ENCODE results near the gene ENAH.
"Not testable (repeated sequence)": the region's sequence is repeated elsewhere in the genome, so short reads cannot be mapped to it uniquely, and the experiment has no call there.

The ENAH gene

DNA sequence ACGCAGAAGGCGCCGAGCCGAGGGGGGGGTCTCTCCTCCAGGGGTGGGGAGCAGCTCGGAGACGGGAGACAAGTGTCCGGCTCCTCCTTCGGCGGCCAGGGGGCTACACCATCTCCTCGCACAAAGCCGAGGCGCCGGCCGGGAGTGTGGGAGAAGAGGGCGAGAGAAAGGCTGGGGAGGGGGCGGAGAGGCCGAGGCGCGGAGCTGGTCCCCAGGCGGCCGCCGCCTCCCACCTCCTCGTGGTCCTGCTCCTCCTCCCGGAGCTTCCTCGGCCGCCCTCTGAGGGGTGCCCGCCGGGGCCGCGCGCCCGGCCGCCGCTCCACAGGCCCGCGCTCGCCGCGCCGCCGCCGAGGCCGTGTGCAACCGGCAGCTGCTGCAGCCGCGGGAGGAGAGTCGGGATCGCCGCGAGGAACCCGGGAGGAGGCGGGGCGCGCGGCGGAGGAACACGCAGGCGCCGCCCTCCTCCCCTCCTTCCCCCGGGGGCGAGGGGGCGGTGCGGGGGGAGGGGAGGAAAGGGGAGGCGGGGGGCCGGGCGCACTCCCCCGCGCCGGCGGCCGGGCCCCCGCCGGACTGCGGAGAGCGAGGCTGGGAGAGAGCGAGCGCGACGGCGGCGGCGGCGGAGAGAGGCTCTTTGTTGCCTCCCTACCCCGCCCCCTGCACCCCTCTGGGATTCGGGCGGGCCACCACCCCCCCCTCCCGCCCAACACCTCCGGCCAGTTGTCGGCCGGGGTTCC, at the start of gene ENAH:
ENAH (minus strand) TSS at position 395 of the 734 bp plus-strand sequence. CDS start 433 bp downstream, outside the sequence.
- no peaks in the 10 kb centered on the region for H3K9me3 ChIP-seq (ENCODE audit: control insufficient read depth in 2 of 2, low read length in 2 of 2)
- peak within 1 kb of the TSS; percentile 84 to 93 for H3K9ac ChIP-seq (ENCODE audit: low read depth in 1 of 2, low read length in 2 of 2)
- H3K27me3 ChIP-seq (ENCODE audit: control insufficient read depth in 2 of 2, insufficient read depth in 2 of 2, low read length in 2 of 2) = peaks cover 0 to 2% of the 10 kb centered on the region in 2 donors
- H3K4me3 ChIP-seq (ENCODE audit: low read length in 2 of 2) = peak within 1 kb of the TSS; percentile 86 to 92
- H3K4me1 ChIP-seq (ENCODE audit: control insufficient read depth in 2 of 2, insufficient read depth in 2 of 2, low read length in 2 of 2) = peaks cover 3 to 11% of the 10 kb centered on the region in 2 donors
- no peaks in the 10 kb centered on the region for H3K36me3 ChIP-seq (ENCODE audit: control insufficient read depth in 2 of 2, insufficient read depth in 2 of 2, low read length in 2 of 2)
- peak within 1 kb of the TSS; percentile 89 to 93 for H3K27ac ChIP-seq (ENCODE audit: low read depth in 2 of 2, low read length in 2 of 2)

DNA sequence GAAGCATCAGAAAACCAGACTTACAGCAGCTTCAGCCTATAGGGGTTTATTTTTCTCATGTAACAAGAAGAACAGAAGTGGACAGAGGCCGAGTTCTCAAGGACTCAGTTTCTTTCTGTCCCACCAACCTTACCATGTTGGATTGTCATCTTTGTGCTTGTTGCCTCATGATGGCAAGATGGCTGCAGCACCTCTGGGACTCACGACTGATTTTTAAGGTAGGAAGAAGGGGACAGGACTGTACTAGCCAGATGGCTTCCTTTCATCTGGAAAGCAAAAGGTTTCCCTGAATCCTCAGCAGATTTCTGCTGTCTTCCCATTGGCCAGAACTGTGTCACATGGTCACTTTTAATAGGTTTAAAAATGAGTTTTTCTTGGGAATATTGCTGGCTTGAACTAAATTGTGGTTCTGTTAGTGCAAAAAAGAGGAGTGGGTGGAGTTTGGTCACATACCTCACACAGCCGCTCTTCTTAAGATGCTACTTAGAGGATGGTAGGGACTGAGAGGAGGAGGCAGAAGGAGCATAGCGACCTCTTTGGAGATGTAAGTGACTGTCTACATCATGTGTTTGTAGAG, 48.1 kb upstream of the ENAH start:
- H3K4me1 ChIP-seq (ENCODE audit: control insufficient read depth in 2 of 2, insufficient read depth in 2 of 2, low read length in 2 of 2) = peaks cover 0 to 3% of the 10 kb centered on the region in 2 donors
- no peaks in the 10 kb centered on the region for H3K36me3 ChIP-seq (ENCODE audit: control insufficient read depth in 2 of 2, insufficient read depth in 2 of 2, low read length in 2 of 2)
- H3K9me3 ChIP-seq (ENCODE audit: control insufficient read depth in 2 of 2, low read length in 2 of 2) = no peaks in the 10 kb centered on the region
- no peak overlapping the region for H3K4me3 ChIP-seq (ENCODE audit: low read length in 2 of 2)
- H3K9ac ChIP-seq (ENCODE audit: low read depth in 1 of 2, low read length in 2 of 2) = no peak overlapping the region
- peak overlapping the region in 1 of 2 donors; percentile 5 for H3K27ac ChIP-seq (ENCODE audit: low read depth in 2 of 2, low read length in 2 of 2)
- no peaks in the 10 kb centered on the region for H3K27me3 ChIP-seq (ENCODE audit: control insufficient read depth in 2 of 2, insufficient read depth in 2 of 2, low read length in 2 of 2)

DNA sequence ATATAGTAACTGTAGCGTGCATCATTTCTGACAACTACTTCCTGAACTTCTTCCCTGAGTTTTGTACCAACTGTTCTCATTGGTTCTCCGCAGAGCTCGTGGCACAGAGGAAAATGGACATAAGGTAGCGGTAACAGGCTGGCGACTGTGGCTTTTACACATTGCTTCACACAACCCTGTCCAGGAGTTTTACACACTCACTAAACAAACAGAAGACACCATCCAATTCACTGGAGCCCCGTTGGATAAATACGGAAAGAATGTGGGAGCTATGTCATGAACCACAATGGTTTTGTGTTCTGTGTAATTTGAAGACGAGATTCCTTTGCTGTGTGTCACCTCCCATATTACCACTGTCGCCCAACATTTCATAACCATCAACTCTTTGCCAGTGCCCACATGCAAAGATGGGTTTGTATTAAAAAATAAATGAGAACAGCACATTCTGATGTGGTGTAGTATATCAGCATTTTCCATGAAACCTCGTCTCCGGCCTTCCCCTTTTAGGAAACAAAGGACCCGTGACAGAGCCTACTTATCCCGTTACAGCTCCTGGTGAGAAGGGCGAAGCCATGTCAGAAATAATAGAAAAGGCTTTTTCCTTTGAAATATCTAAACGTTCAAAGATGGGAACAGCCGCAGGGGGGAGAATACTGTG, 47.4 kb upstream of the ENAH start:
- H3K27ac ChIP-seq (ENCODE audit: low read depth in 2 of 2, low read length in 2 of 2) = peak overlapping the region in 1 of 2 donors; percentile 27
- H3K4me1 ChIP-seq (ENCODE audit: control insufficient read depth in 2 of 2, insufficient read depth in 2 of 2, low read length in 2 of 2) = peaks cover 0 to 6% of the 10 kb centered on the region in 2 donors
- H3K9ac ChIP-seq (ENCODE audit: low read depth in 1 of 2, low read length in 2 of 2) = no peak overlapping the region
- no peak overlapping the region for H3K4me3 ChIP-seq (ENCODE audit: low read length in 2 of 2)
- H3K9me3 ChIP-seq (ENCODE audit: control insufficient read depth in 2 of 2, low read length in 2 of 2) = no peaks in the 10 kb centered on the region
- no peaks in the 10 kb centered on the region for H3K36me3 ChIP-seq (ENCODE audit: control insufficient read depth in 2 of 2, insufficient read depth in 2 of 2, low read length in 2 of 2)
- no peaks in the 10 kb centered on the region for H3K27me3 ChIP-seq (ENCODE audit: control insufficient read depth in 2 of 2, insufficient read depth in 2 of 2, low read length in 2 of 2)

DNA sequence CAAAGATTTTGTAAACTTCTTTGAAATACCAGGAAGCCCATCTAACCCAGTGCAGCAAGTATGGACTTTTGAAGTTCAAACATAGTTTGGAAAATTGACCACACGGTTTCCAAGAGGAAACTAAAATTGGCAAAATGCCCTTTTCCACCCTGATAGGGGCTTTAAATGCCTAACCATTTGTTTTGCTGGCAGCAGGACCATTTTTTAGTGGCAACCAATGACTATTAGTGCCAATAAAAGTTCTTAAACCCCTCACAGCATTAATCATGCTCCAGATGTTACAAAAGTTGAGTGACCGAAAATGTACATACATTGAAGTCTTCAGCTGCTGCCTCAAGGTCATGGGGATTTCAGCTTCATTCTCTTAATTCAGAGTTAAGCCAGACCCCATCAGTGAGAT, 46.4 kb upstream of the ENAH start:
- H3K27me3 ChIP-seq (ENCODE audit: control insufficient read depth in 2 of 2, insufficient read depth in 2 of 2, low read length in 2 of 2) = no peaks in the 10 kb centered on the region
- no peaks in the 10 kb centered on the region for H3K9me3 ChIP-seq (ENCODE audit: control insufficient read depth in 2 of 2, low read length in 2 of 2)
- H3K9ac ChIP-seq (ENCODE audit: low read depth in 1 of 2, low read length in 2 of 2) = no peak overlapping the region
- H3K36me3 ChIP-seq (ENCODE audit: control insufficient read depth in 2 of 2, insufficient read depth in 2 of 2, low read length in 2 of 2) = no peaks in the 10 kb centered on the region
- no peak overlapping the region for H3K27ac ChIP-seq (ENCODE audit: low read depth in 2 of 2, low read length in 2 of 2)
- peaks cover 3 to 8% of the 10 kb centered on the region in 2 donors for H3K4me1 ChIP-seq (ENCODE audit: control insufficient read depth in 2 of 2, insufficient read depth in 2 of 2, low read length in 2 of 2)
- H3K4me3 ChIP-seq (ENCODE audit: low read length in 2 of 2) = no peak overlapping the region

DNA sequence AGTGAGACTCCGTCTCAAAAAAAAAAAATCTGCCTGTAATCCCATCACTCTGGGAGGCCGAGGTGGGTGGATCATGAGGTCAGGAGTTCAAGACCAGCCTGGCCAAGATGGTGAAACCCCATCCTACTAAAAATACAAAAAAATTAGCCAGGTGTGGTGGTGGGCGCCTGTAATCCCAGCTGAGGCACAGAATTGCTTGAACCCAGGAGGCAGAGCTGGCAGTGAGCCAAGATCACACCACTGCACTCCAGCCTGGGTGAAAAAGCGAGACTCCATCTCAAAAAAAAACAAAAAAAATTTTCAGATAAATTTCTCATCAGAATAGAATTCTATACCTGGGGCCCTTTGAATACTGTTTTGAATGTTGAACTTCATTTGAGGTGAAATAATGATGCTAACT, 45.3 kb upstream of the ENAH start:
- H3K9ac ChIP-seq (ENCODE audit: low read depth in 1 of 2, low read length in 2 of 2); H3K27me3 ChIP-seq (ENCODE audit: control insufficient read depth in 2 of 2, insufficient read depth in 2 of 2, low read length in 2 of 2); H3K36me3 ChIP-seq (ENCODE audit: control insufficient read depth in 2 of 2, insufficient read depth in 2 of 2, low read length in 2 of 2); H3K9me3 ChIP-seq (ENCODE audit: control insufficient read depth in 2 of 2, low read length in 2 of 2); H3K4me3 ChIP-seq (ENCODE audit: low read length in 2 of 2); H3K27ac ChIP-seq (ENCODE audit: low read depth in 2 of 2, low read length in 2 of 2): not testable (repeated sequence)
- peaks cover 4 to 12% of the 10 kb centered on the region in 2 donors for H3K4me1 ChIP-seq (ENCODE audit: control insufficient read depth in 2 of 2, insufficient read depth in 2 of 2, low read length in 2 of 2)

DNA sequence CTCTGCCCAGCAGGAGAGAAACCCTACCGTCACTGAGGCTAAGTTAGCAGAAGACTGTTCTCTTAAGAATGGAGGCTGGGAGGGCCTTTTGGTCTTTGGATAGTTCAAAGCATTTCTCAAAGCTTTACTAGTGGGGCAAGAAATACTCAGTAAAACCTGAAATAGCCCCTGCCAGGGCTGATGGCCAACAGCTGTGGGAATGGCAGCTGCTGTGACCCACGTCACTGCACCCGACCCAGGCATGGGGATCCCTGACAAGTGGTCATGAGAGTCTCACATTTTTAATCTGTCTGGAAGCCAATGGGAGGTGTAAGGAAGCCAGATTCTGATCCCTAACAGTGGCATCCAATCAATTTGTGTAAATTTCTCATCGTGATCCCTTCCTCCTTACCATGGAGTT, 44.5 kb upstream of the ENAH start:
- no peak overlapping the region for H3K4me3 ChIP-seq (ENCODE audit: low read length in 2 of 2)
- peaks cover 4 to 12% of the 10 kb centered on the region in 2 donors for H3K4me1 ChIP-seq (ENCODE audit: control insufficient read depth in 2 of 2, insufficient read depth in 2 of 2, low read length in 2 of 2)
- H3K9me3 ChIP-seq (ENCODE audit: control insufficient read depth in 2 of 2, low read length in 2 of 2) = no peaks in the 10 kb centered on the region
- H3K9ac ChIP-seq (ENCODE audit: low read depth in 1 of 2, low read length in 2 of 2) = no peak overlapping the region
- H3K36me3 ChIP-seq (ENCODE audit: control insufficient read depth in 2 of 2, insufficient read depth in 2 of 2, low read length in 2 of 2) = no peaks in the 10 kb centered on the region
- peak overlapping the region in 1 of 2 donors; percentile 5 for H3K27ac ChIP-seq (ENCODE audit: low read depth in 2 of 2, low read length in 2 of 2)
- no peaks in the 10 kb centered on the region for H3K27me3 ChIP-seq (ENCODE audit: control insufficient read depth in 2 of 2, insufficient read depth in 2 of 2, low read length in 2 of 2)

DNA sequence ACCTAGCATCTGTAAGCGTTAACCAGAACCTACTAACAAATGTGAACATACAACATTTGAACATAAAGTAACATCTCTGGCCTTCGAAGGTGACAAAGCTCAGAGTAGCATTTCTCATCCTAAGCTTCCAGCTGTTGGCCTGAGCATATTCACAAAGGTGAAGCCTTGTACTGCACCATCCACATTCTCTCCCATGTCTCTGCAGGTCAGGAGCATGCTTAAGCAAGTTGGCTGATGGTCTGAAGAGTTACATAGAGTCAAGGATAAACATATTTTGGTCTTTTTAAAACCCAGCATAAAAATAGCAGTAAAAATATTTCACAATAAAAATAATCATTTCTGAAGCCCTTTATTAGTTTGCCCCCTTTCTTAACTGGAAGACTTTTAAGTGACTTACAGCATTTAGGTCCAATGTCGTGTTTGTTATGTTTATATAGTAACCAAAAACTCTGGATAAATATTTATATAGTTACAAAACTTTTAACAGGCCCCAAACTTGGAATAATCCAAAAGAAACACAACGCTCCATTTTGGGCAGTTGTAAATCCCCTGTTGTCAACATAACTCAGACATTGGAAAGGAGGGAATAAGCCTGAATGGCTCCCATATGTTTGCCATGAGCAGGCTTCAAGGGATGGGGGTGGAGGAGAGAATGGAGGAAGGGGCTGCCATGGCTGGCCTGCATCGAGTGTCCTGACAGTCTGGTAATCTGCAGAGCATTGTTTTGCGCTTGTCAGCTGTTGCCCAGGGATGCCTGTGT, 42.8 kb upstream of the ENAH start:
- H3K27me3 ChIP-seq (ENCODE audit: control insufficient read depth in 2 of 2, insufficient read depth in 2 of 2, low read length in 2 of 2) = no peaks in the 10 kb centered on the region
- H3K4me3 ChIP-seq (ENCODE audit: low read length in 2 of 2) = no peak overlapping the region
- H3K27ac ChIP-seq (ENCODE audit: low read depth in 2 of 2, low read length in 2 of 2) = peak overlapping the region in 1 of 2 donors; percentile 27
- H3K9me3 ChIP-seq (ENCODE audit: control insufficient read depth in 2 of 2, low read length in 2 of 2) = no peaks in the 10 kb centered on the region
- H3K9ac ChIP-seq (ENCODE audit: low read depth in 1 of 2, low read length in 2 of 2) = no peak overlapping the region
- H3K36me3 ChIP-seq (ENCODE audit: control insufficient read depth in 2 of 2, insufficient read depth in 2 of 2, low read length in 2 of 2) = no peaks in the 10 kb centered on the region
- H3K4me1 ChIP-seq (ENCODE audit: control insufficient read depth in 2 of 2, insufficient read depth in 2 of 2, low read length in 2 of 2) = peaks cover 4 to 18% of the 10 kb centered on the region in 2 donors

DNA sequence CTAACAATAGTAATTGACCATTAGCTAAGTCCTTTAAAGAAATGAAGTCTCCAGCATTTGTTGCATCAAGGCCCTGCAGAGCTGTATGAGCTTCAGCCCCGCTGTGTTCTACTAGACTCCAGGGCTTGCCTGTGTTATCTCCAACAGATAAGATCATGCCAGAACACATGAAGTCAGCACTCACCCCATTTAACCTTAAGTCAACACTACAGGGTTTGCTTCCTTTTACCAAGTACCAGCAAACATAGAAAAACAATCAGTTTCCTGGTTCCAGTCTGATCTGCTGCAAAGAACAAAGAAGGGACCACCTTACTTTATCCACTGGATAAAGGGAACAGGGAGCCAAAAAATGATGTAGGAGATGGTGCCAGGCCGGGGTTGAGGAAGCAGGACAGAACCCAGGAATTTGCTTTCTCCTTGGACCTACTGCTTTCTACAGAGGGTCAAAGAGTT, 41.3 kb upstream of the ENAH start:
- H3K36me3 ChIP-seq (ENCODE audit: control insufficient read depth in 2 of 2, insufficient read depth in 2 of 2, low read length in 2 of 2) = no peaks in the 10 kb centered on the region
- H3K4me1 ChIP-seq (ENCODE audit: control insufficient read depth in 2 of 2, insufficient read depth in 2 of 2, low read length in 2 of 2) = peaks cover 4 to 15% of the 10 kb centered on the region in 2 donors
- no peak overlapping the region for H3K4me3 ChIP-seq (ENCODE audit: low read length in 2 of 2)
- H3K9ac ChIP-seq (ENCODE audit: low read depth in 1 of 2, low read length in 2 of 2) = no peak overlapping the region
- H3K9me3 ChIP-seq (ENCODE audit: control insufficient read depth in 2 of 2, low read length in 2 of 2) = no peaks in the 10 kb centered on the region
- no peaks in the 10 kb centered on the region for H3K27me3 ChIP-seq (ENCODE audit: control insufficient read depth in 2 of 2, insufficient read depth in 2 of 2, low read length in 2 of 2)
- H3K27ac ChIP-seq (ENCODE audit: low read depth in 2 of 2, low read length in 2 of 2) = peak overlapping the region in 1 of 2 donors; percentile 40

DNA sequence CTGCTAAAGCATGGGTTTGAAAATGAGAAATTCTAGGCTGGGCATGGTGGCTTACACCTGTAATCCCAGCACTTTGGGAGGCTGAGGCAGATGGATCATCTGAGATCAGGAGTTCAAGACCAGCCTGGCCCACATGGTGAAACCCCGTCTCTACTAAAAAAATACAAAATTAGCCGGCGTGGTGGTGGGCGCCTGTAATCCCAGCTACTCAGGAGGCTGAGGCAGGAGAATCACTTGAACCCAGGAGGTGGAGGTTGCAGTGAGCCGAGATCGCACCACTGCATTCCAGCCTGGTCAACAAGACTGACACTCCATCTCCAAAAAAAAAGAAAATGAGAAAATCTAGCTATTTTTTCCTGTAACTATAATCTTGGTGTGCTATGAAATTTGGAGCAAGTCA, 40.8 kb upstream of the ENAH start:
- not testable (repeated sequence) for H3K36me3 ChIP-seq (ENCODE audit: control insufficient read depth in 2 of 2, insufficient read depth in 2 of 2, low read length in 2 of 2); H3K9me3 ChIP-seq (ENCODE audit: control insufficient read depth in 2 of 2, low read length in 2 of 2); H3K27ac ChIP-seq (ENCODE audit: low read depth in 2 of 2, low read length in 2 of 2); H3K27me3 ChIP-seq (ENCODE audit: control insufficient read depth in 2 of 2, insufficient read depth in 2 of 2, low read length in 2 of 2); H3K9ac ChIP-seq (ENCODE audit: low read depth in 1 of 2, low read length in 2 of 2); H3K4me3 ChIP-seq (ENCODE audit: low read length in 2 of 2)
- peaks cover 4 to 15% of the 10 kb centered on the region in 2 donors for H3K4me1 ChIP-seq (ENCODE audit: control insufficient read depth in 2 of 2, insufficient read depth in 2 of 2, low read length in 2 of 2)
